Measurements from ENCODE around the gene SIRT2. TPM values are rescaled to one million over a fixed set of nuclear protein-coding genes. Genes with fewer than 3 reads are reported as not detected.
"Not testable (repeated sequence)": the region's sequence is repeated elsewhere in the genome, so short reads cannot be mapped to it uniquely, and the experiment has no call there.

Gene SIRT2
- total RNA-seq, 1 experiment from 2014 or later, result 37.4 TPM

GRCh38 chr19:38944981-38945506 lies 45.6 kb upstream of the SIRT2 start:
- intact Hi-C loops (cut with micrococcal nuclease), result no loop called here
- no peak for DNase-seq (ENCODE audit: unreplicated experiment)
- no TSS peak for BruUV-seq (replicated peaks)
- Mint-ChIP-seq H3K36me3 (ENCODE audit: insufficient read depth, unreplicated experiment) (no peaks in the 10 kb centered on the region), H3K9me3 (ENCODE audit: unreplicated experiment) (no peaks in the 10 kb centered on the region), H3K4me1 (ENCODE audit: insufficient read depth, unreplicated experiment) (no peaks in the 10 kb centered on the region), H3K4me3 (ENCODE audit: unreplicated experiment) (no peak overlapping the region), H3K27ac (ENCODE audit: low read depth, unreplicated experiment) (no peak overlapping the region), H3K27me3 (ENCODE audit: insufficient read depth, unreplicated experiment) (peaks cover 13% of the 10 kb centered on the region)
- POLR2A ChIA-PET, result no interaction called here
- no peak for TF ChIP-seq CTCF (IDR thresholded peaks at IDR 0.05; ENCODE audit: unreplicated experiment)
- CTCF ChIA-PET, result interaction anchor here (1.5 kb wide), 1 partner anchor 16 kb away, joined by 4 read pairs; no protein-coding TSS in a partner anchor

- no TSS peak for BruUV-seq (replicated peaks)
- Mint-ChIP-seq H3K4me3 (ENCODE audit: unreplicated experiment) (no peak overlapping the region), H3K9me3 (ENCODE audit: unreplicated experiment) (no peaks in the 10 kb centered on the region), H3K27ac (ENCODE audit: low read depth, unreplicated experiment) (no peak overlapping the region), H3K27me3 (ENCODE audit: insufficient read depth, unreplicated experiment) (peaks cover 13% of the 10 kb centered on the region), H3K4me1 (ENCODE audit: insufficient read depth, unreplicated experiment) (no peaks in the 10 kb centered on the region), H3K36me3 (ENCODE audit: insufficient read depth, unreplicated experiment) (no peaks in the 10 kb centered on the region)
- no peak for TF ChIP-seq CTCF (IDR thresholded peaks at IDR 0.05; ENCODE audit: unreplicated experiment)
- ChIA-PET POLR2A (no interaction called here), CTCF (interaction anchor here (0.7 kb wide), 1 partner anchor 55 kb away, joined by 4 read pairs; no protein-coding TSS in a partner anchor)
- DNase-seq (ENCODE audit: unreplicated experiment), result no peak
- intact Hi-C loops (cut with micrococcal nuclease), result no loop called here
Observed at GRCh38 chr19:38942471-38943181, 43.2 kb upstream of the SIRT2 start.

- Mint-ChIP-seq H3K27ac (ENCODE audit: low read depth, unreplicated experiment) (no peak overlapping the region), H3K27me3 (ENCODE audit: insufficient read depth, unreplicated experiment) (peaks cover 13% of the 10 kb centered on the region), H3K9me3 (ENCODE audit: unreplicated experiment) (no peaks in the 10 kb centered on the region), H3K4me3 (ENCODE audit: unreplicated experiment) (no peak overlapping the region), H3K4me1 (ENCODE audit: insufficient read depth, unreplicated experiment) (no peaks in the 10 kb centered on the region), H3K36me3 (ENCODE audit: insufficient read depth, unreplicated experiment) (no peaks in the 10 kb centered on the region)
- no peak for TF ChIP-seq CTCF (IDR thresholded peaks at IDR 0.05; ENCODE audit: unreplicated experiment)
- intact Hi-C loops (cut with micrococcal nuclease), result no loop called here
- POLR2A ChIA-PET, result no interaction called here
- DNase-seq (ENCODE audit: unreplicated experiment), result no peak
- CTCF ChIA-PET, result no interaction called here
- BruUV-seq (replicated peaks), result no TSS peak
Observed at GRCh38 chr19:38941979-38942378, 42.6 kb upstream of the SIRT2 start.

GRCh38 chr19:38941466-38941865 lies 42.0 kb upstream of the SIRT2 start:
- H3K36me3 Mint-ChIP-seq (ENCODE audit: insufficient read depth, unreplicated experiment); H3K4me1 Mint-ChIP-seq (ENCODE audit: insufficient read depth, unreplicated experiment); intact Hi-C loops (cut with micrococcal nuclease); H3K4me3 Mint-ChIP-seq (ENCODE audit: unreplicated experiment); DNase-seq (ENCODE audit: unreplicated experiment); H3K27ac Mint-ChIP-seq (ENCODE audit: low read depth, unreplicated experiment); H3K9me3 Mint-ChIP-seq (ENCODE audit: unreplicated experiment): not testable (repeated sequence)
- peaks cover 13% of the 10 kb centered on the region for H3K27me3 Mint-ChIP-seq (ENCODE audit: insufficient read depth, unreplicated experiment)
- CTCF ChIA-PET, result interaction anchor here (0.7 to 1.1 kb wide), 2 partner anchors 11 to 505 kb away, joined by 3 read pairs; partner anchors contain the start of genes MRPS12 and SARS2
- POLR2A ChIA-PET, result interaction anchor here (2.0 kb wide), 1 partner anchor 11 kb away, joined by 7 read pairs; the partner anchor contains the start of genes MRPS12 and SARS2
- TSS peak; percentile 13 for BruUV-seq (replicated peaks)
